H9 (cell line): ENCODE data around the gene EPHB2. TPM values are rescaled to one million over a fixed set of nuclear protein-coding genes. Genes with fewer than 3 reads are reported as not detected.

Source experiments
- DNase-seq: peaks from one replicate; pipeline ENCODE4 v3.0.0-alpha.2; 2017
- H2AFZ ChIP-seq: one replicate; pipeline ENCODE4 v1.6.1; 2013; ENCODE audit warnings: mild to moderate bottlenecking, low read length, control low read depth, moderate library complexity
- H2AK5ac ChIP-seq: 2 replicates; pipeline ENCODE4 v1.6.1; 2013; ENCODE audit warnings: low read length, control low read depth, mixed read lengths; ENCODE audit not compliant: insufficient read length
- H2BK120ac ChIP-seq: one replicate; pipeline ENCODE4 v1.6.1; 2013; ENCODE audit warnings: low read depth, mild to moderate bottlenecking, low read length, control low read depth, inconsistent platforms; ENCODE audit not compliant: poor library complexity, severe bottlenecking
- H2BK12ac ChIP-seq: 2 replicates; pipeline ENCODE4 v1.6.1; 2013; ENCODE audit warnings: low read length, control low read depth, mixed read lengths, low read depth; ENCODE audit not compliant: insufficient read length
- H2BK15ac ChIP-seq: 2 replicates; pipeline ENCODE4 v1.6.1; 2013; ENCODE audit warnings: low read depth, low read length, control low read depth
- H2BK20ac ChIP-seq: one replicate; pipeline ENCODE4 v1.6.1; 2013; ENCODE audit warnings: low read depth, mild to moderate bottlenecking, low read length, control low read depth, inconsistent platforms; ENCODE audit not compliant: poor library complexity, severe bottlenecking
- H2BK5ac ChIP-seq: 2 replicates; pipeline ENCODE4 v1.6.1; 2013; ENCODE audit warnings: low read length, control low read depth, mixed read lengths; ENCODE audit not compliant: insufficient read length
- H3K14ac ChIP-seq: 2 replicates; pipeline ENCODE4 v1.6.1; 2013; ENCODE audit warnings: low read length, control low read depth; ENCODE audit not compliant: insufficient read depth
- H3K18ac ChIP-seq: 2 replicates; pipeline ENCODE4 v1.6.1; 2013; ENCODE audit warnings: low read depth, mild to moderate bottlenecking, mixed read lengths, low read length, control low read depth; ENCODE audit not compliant: insufficient read length
- H3K23ac ChIP-seq: 2 replicates; pipeline ENCODE4 v1.6.1; 2013; ENCODE audit warnings: low read length, control low read depth, mixed read lengths, low read depth; ENCODE audit not compliant: insufficient read length
- H3K23me2 ChIP-seq: 2 replicates; pipeline ENCODE4 v1.6.1; 2013; ENCODE audit warnings: low read depth, mild to moderate bottlenecking, mixed read lengths, low read length, control low read depth; ENCODE audit not compliant: insufficient read length, poor library complexity, severe bottlenecking
- H3K27ac ChIP-seq: 2 replicates; pipeline ENCODE4 v1.5.1; 2013; ENCODE audit warnings: low read length, control low read depth, mixed read lengths, low read depth; ENCODE audit not compliant: insufficient read length
- H3K27me3 ChIP-seq: 2 replicates; pipeline ENCODE4 v1.6.1; 2013; ENCODE audit warnings: low read length, control low read depth, inconsistent platforms; ENCODE audit not compliant: insufficient read depth
- H3K4ac ChIP-seq: 2 replicates; pipeline ENCODE4 v1.6.1; 2013; ENCODE audit warnings: low read depth, mild to moderate bottlenecking, control low read depth, inconsistent platforms, low read length, moderate library complexity
- H3K4me1 ChIP-seq: 2 replicates; pipeline ENCODE4 v1.6.1; 2013; ENCODE audit warnings: low read length, control low read depth, inconsistent platforms; ENCODE audit not compliant: insufficient read depth
- H3K4me2 ChIP-seq: 2 replicates; pipeline ENCODE4 v1.6.1; 2013; ENCODE audit warnings: low read length, control low read depth, mixed read lengths; ENCODE audit not compliant: insufficient read length, insufficient read depth
- H3K56ac ChIP-seq: 2 replicates; pipeline ENCODE4 v1.6.1; 2013; ENCODE audit warnings: low read depth, mild to moderate bottlenecking, mixed read lengths, low read length, control low read depth; ENCODE audit not compliant: insufficient read length
- H3K79me1 ChIP-seq: 2 replicates; pipeline ENCODE4 v1.6.1; 2013; ENCODE audit warnings: low read depth, mild to moderate bottlenecking, moderate library complexity, low read length, control low read depth, inconsistent platforms; ENCODE audit not compliant: insufficient read depth, poor library complexity, severe bottlenecking
- H3K79me2 ChIP-seq: 2 replicates; pipeline ENCODE4 v1.6.1; 2013; ENCODE audit warnings: low read length, control low read depth, inconsistent platforms; ENCODE audit not compliant: insufficient read depth
- H3K9ac ChIP-seq: 2 replicates; pipeline ENCODE4 v1.6.1; 2013; ENCODE audit warnings: low read length, control low read depth, mixed read lengths; ENCODE audit not compliant: insufficient read length; ENCODE audit errors: extremely low read depth
- H3K9me3 ChIP-seq: one replicate; pipeline ENCODE4 v1.6.1; 2013; ENCODE audit warnings: low read depth, low read length, inconsistent platforms; ENCODE audit not compliant: control insufficient read depth
- H3T11ph ChIP-seq: one replicate; pipeline ENCODE4 v1.6.1; 2013; ENCODE audit warnings: mild to moderate bottlenecking, low read length, control low read depth, inconsistent platforms
- H4K20me1 ChIP-seq: one replicate; pipeline ENCODE4 v1.6.1; 2013; ENCODE audit not compliant: control insufficient read depth, insufficient read length, insufficient read depth
- H4K5ac ChIP-seq: 2 replicates; pipeline ENCODE4 v1.6.1; 2013; ENCODE audit warnings: low read depth, mild to moderate bottlenecking, mixed read lengths, low read length, control low read depth; ENCODE audit not compliant: insufficient read length
- H4K8ac ChIP-seq: replicated peaks from 2 replicates; pipeline ENCODE4 v1.6.1; 2013; ENCODE audit warnings: low read length, control low read depth, mixed read lengths, low read depth; ENCODE audit not compliant: insufficient read length
- H4K91ac ChIP-seq: 2 replicates; pipeline ENCODE4 v1.6.1; 2013; ENCODE audit warnings: low read depth, mild to moderate bottlenecking, moderate library complexity, mixed read lengths, low read length, control low read depth; ENCODE audit not compliant: insufficient read length
- H3K27ac Mint-ChIP-seq, 3 experiments: 2 replicates in 2 of 3; 3 replicates in 1 of 3; pipeline ENCODE4 v1.8.0; 2020 to 2021; ENCODE audit warnings: mixed read lengths in 3 of 3, mild to moderate bottlenecking in 1 of 3, moderate library complexity in 1 of 3
- H3K27me3 Mint-ChIP-seq: 2 replicates; pipeline ENCODE4 v1.8.0; 2021; ENCODE audit warnings: low read depth, mild to moderate bottlenecking, moderate library complexity, mixed read lengths
- H3K36me3 Mint-ChIP-seq, 3 experiments: 2 replicates in 2 of 3; 3 replicates in 1 of 3; pipeline ENCODE4 v1.8.0; 2020 to 2021; ENCODE audit warnings: low read depth in 3 of 3, mixed read lengths in 3 of 3; ENCODE audit not compliant: insufficient read depth in 1 of 3
- H3K4me1 Mint-ChIP-seq, 2 experiments: 2 replicates each; pipeline ENCODE4 v1.8.0; 2020; ENCODE audit warnings: mixed read lengths in 2 of 2
- H3K4me3 Mint-ChIP-seq, 2 experiments: 2 replicates in 1 of 2; 3 replicates in 1 of 2; pipeline ENCODE4 v1.8.0; 2020 to 2021; ENCODE audit warnings: mild to moderate bottlenecking in 2 of 2, mixed read lengths in 2 of 2, moderate library complexity in 1 of 2
- H3K9me3 Mint-ChIP-seq, 2 experiments: 2 replicates in 1 of 2; 3 replicates in 1 of 2; pipeline ENCODE4 v1.8.0; 2020; ENCODE audit warnings: mild to moderate bottlenecking in 2 of 2, mixed read lengths in 2 of 2, moderate library complexity in 1 of 2
- WGBS: extraction: QIAGEN DNeasy Blood & Tissue Kit; methylation state at CpG from one replicate; pipeline ENCODE4 v1.1.7; 2013; ENCODE audit warnings: missing lambda C conversion rate, low lambda C conversion rate, mixed read lengths; ENCODE audit not compliant: insufficient read length; ENCODE audit errors: extremely low coverage; 5-methylcytosine and 5-hydroxymethylcytosine counted together
- total RNA-seq: library from RNA; stranded (reverse); gene quantifications from 2 replicates; pipeline ENCODE4 v1.2.1, GENCODE V29; 2021
- TF ChIP-seq, protein P1 (sequence below): fragments of 200-600 bp; sonication (generic); conservative IDR thresholded peaks from 3 replicates; pipeline ENCODE4 v1.8.0; 2021; ENCODE audit warnings: antibody characterized with exemption, mild to moderate bottlenecking

Gene EPHB2
- total RNA-seq, 1 experiment from 2014 or later = 9.5 TPM

DNA sequence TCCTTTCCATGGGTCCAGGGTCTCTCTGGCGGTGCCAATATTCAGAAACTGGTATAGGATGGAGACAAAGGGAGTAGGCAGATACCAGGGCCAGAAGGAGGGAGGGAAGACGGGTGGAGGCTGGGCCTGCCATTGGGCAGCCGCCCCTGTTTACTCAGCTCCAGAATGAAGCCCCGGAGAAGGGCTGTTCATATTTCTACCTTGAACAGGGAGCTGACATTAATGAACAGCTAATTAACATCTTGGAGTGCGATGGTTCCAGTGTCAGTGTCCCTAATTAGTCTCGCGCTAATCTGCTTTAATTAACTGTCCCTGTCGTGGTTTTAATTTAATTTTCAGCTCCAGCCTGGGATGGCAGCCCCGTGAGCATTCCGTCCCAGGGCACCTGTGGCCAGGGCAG is 113.8 kb downstream of the EPHB2 start:
- Mint-ChIP-seq H3K36me3 (no peaks in the 10 kb centered on the region), H3K4me3 (no peak overlapping the region)
- peaks cover 4% of the 10 kb centered on the region; the same call in 1 of the 2 replicates for H3K4me1 ChIP-seq

More for the DNA sequence above, 113.8 kb downstream of the EPHB2 start:
- Histone ChIP-seq H3K18ac (no peak overlapping the region), H3K23me2 (no peaks in the 10 kb centered on the region), H4K91ac (no peak overlapping the region), H3K56ac (no peak overlapping the region), H3K79me1 (no peaks in the 10 kb centered on the region), H2BK5ac (no peak overlapping the region), H2AFZ (no peak overlapping the region), H3K4me2 (no peak overlapping the region), H3K4ac (no peak overlapping the region), H4K8ac (no peak overlapping the region), H2BK20ac (no peak overlapping the region), H2BK12ac (no peak overlapping the region), H3K14ac (no peak overlapping the region), H3K27me3 (no peaks in the 10 kb centered on the region), H2BK120ac (no peak overlapping the region), H3K9ac (no peak overlapping the region), H4K5ac (no peak overlapping the region), H2AK5ac (no peak overlapping the region), H3T11ph (no peak overlapping the region), H2BK15ac (no peak overlapping the region), H4K20me1 (no peaks in the 10 kb centered on the region), H3K79me2 (no peaks in the 10 kb centered on the region), H3K23ac (no peak overlapping the region), H3K27ac (no peak overlapping the region), H3K9me3 (no peaks in the 10 kb centered on the region)
- no peak for DNase-seq
- H3K9me3 Mint-ChIP-seq = no peaks in the 10 kb centered on the region
- WGBS = no CpG with 5 or more reads among the region's 10 CpGs
- H3K27me3 Mint-ChIP-seq = no peaks in the 10 kb centered on the region; the same call in 1 of the 2 replicates
- peaks cover 31 to 39% of the 10 kb centered on the region in 2 experiments for H3K4me1 Mint-ChIP-seq
- H3K27ac Mint-ChIP-seq = no peak overlapping the region
- TF ChIP-seq, protein P1, sequence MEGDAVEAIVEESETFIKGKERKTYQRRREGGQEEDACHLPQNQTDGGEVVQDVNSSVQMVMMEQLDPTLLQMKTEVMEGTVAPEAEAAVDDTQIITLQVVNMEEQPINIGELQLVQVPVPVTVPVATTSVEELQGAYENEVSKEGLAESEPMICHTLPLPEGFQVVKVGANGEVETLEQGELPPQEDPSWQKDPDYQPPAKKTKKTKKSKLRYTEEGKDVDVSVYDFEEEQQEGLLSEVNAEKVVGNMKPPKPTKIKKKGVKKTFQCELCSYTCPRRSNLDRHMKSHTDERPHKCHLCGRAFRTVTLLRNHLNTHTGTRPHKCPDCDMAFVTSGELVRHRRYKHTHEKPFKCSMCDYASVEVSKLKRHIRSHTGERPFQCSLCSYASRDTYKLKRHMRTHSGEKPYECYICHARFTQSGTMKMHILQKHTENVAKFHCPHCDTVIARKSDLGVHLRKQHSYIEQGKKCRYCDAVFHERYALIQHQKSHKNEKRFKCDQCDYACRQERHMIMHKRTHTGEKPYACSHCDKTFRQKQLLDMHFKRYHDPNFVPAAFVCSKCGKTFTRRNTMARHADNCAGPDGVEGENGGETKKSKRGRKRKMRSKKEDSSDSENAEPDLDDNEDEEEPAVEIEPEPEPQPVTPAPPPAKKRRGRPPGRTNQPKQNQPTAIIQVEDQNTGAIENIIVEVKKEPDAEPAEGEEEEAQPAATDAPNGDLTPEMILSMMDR = no peak
